Measurements from ENCODE around the gene SAMD9L.

Gene SAMD9L

DNA sequence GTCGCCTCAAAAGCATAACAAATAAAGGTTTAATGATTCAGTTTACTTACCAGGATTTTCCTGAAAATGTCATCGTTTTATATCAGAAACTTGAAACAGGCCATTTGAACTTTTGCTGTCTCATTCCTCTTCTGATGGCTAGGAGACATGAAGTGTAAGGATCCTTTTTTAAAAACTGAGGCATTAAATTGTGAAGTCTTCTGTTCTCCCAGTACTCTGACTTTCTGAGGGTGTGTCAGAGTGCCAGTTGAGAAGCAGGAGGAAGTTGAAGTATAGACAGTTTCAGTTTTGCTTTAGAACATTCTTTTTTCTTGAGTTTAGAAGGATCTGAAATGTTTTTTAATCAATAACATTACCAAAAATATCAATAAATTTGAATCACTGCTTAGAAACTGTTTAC, at the start of gene SAMD9L:
Gene SAMD9L, minus strand, starts transcription at position 242 of the 400 bp plus-strand sequence. CDS start 12,414 bp downstream, outside the sequence.
- Mint-ChIP-seq H3K36me3 (ENCODE audit: low read depth) (no peaks in the 10 kb centered on the region), H3K4me3 (no peak within 1 kb of the TSS), H3K9me3 (no peaks in the 10 kb centered on the region), H3K4me1 (no peaks in the 10 kb centered on the region), H3K27me3 (ENCODE audit: low read depth, poor library complexity) (peaks cover 4% of the 10 kb centered on the region), H3K27ac (no peak within 1 kb of the TSS)
- TF ChIP-seq, protein P1, sequence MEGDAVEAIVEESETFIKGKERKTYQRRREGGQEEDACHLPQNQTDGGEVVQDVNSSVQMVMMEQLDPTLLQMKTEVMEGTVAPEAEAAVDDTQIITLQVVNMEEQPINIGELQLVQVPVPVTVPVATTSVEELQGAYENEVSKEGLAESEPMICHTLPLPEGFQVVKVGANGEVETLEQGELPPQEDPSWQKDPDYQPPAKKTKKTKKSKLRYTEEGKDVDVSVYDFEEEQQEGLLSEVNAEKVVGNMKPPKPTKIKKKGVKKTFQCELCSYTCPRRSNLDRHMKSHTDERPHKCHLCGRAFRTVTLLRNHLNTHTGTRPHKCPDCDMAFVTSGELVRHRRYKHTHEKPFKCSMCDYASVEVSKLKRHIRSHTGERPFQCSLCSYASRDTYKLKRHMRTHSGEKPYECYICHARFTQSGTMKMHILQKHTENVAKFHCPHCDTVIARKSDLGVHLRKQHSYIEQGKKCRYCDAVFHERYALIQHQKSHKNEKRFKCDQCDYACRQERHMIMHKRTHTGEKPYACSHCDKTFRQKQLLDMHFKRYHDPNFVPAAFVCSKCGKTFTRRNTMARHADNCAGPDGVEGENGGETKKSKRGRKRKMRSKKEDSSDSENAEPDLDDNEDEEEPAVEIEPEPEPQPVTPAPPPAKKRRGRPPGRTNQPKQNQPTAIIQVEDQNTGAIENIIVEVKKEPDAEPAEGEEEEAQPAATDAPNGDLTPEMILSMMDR (IDR thresholded peaks at IDR 0.05), result no peak
- no peak for DNase-seq

DNA sequence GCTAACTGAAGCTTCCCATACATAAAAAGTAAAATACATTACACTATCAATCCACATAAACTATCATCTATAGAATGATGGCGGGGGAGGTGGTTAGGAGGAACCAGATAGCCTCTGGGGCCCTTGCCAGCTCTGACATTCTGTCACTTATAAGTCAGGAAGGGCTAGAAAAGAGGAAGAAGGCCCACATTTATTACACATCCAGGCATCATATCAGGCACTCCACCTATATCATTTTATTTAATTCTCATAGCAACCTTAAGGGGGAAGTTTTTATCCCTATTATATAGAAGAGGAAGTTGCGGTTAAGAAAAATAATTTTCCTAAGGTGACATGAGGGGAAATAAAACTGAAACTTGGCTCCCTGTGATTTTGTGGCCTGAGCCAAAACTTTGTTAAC, 48.2 kb upstream of the SAMD9L start:
- no peaks in the 10 kb centered on the region for H3K9me3 Mint-ChIP-seq
- H3K36me3 Mint-ChIP-seq (ENCODE audit: low read depth), result no peaks in the 10 kb centered on the region
- H3K27me3 Mint-ChIP-seq (ENCODE audit: low read depth, poor library complexity), result peaks cover 46% of the 10 kb centered on the region
- TF ChIP-seq, protein P1 (IDR thresholded peaks at IDR 0.05), result no peak
- no peaks in the 10 kb centered on the region for H3K4me1 Mint-ChIP-seq
- no peak for DNase-seq
- H3K27ac Mint-ChIP-seq, result no peak overlapping the region
- H3K4me3 Mint-ChIP-seq, result no peak overlapping the region

DNA sequence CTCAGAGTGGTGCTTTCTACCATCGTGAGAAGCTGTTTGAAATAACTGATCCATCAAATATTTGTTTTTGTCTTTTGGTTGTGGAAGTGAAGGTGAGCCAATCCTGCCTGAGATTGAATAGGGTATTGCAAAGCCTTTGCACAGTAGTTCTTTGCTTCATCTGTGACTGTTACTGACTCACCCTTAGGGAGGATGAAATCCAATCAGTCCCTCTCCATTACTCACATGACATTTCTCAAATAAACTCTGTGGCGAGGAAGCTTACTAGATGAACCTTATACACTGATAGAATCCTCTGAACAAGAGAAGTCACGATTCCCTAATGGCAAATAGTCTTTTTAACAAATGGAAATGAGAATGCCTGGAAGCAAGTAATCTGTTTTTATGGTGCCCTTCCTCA, 46.2 kb upstream of the SAMD9L start:
- Mint-ChIP-seq H3K27ac (no peak overlapping the region), H3K4me1 (no peaks in the 10 kb centered on the region), H3K36me3 (ENCODE audit: low read depth) (no peaks in the 10 kb centered on the region), H3K27me3 (ENCODE audit: low read depth, poor library complexity) (peaks cover 57% of the 10 kb centered on the region), H3K9me3 (no peaks in the 10 kb centered on the region), H3K4me3 (no peak overlapping the region)
- TF ChIP-seq, protein P1 (IDR thresholded peaks at IDR 0.05), result no peak
- DNase-seq, result no peak

DNA sequence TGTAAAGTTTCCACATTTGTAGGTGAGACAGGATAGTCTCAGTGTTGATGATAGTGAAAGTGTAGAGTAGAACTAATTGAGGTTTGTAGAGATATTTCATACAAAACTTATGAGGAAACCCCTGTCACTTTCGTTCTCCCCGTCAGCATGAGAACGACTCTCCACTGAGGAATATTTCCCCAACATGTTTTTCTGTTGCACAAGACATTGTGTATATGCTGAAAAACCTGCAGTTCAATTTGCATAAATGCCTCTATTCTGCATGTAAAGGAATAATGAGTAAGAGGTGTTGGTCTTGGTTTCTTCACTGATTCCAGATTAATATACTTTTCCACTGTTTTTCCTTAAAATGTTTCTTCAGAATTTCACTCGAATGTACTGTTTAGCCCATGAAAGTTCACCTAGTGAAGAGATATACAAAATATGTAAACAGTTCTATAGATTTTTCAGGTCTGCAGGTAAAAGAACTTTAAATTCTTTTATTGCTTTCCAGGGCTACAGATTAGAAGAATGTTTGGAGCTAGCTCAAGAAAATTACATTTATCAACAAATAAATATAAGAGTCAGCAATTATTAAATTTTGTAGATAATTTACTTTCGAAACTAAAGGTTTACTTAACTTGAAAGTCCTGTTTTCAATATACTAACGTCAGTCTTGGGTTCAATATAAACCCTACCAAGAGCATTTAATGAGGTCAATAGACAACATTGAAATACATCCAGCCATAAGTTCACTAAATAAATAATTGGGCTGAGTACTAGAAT, 40.9 kb upstream of the SAMD9L start:
- Mint-ChIP-seq H3K4me1 (no peaks in the 10 kb centered on the region), H3K9me3 (no peaks in the 10 kb centered on the region), H3K36me3 (ENCODE audit: low read depth) (no peaks in the 10 kb centered on the region), H3K27ac (no peak overlapping the region), H3K4me3 (no peak overlapping the region), H3K27me3 (ENCODE audit: low read depth, poor library complexity) (peaks cover 59% of the 10 kb centered on the region)
- no peak for DNase-seq
- TF ChIP-seq, protein P1 (IDR thresholded peaks at IDR 0.05), result no peak

DNA sequence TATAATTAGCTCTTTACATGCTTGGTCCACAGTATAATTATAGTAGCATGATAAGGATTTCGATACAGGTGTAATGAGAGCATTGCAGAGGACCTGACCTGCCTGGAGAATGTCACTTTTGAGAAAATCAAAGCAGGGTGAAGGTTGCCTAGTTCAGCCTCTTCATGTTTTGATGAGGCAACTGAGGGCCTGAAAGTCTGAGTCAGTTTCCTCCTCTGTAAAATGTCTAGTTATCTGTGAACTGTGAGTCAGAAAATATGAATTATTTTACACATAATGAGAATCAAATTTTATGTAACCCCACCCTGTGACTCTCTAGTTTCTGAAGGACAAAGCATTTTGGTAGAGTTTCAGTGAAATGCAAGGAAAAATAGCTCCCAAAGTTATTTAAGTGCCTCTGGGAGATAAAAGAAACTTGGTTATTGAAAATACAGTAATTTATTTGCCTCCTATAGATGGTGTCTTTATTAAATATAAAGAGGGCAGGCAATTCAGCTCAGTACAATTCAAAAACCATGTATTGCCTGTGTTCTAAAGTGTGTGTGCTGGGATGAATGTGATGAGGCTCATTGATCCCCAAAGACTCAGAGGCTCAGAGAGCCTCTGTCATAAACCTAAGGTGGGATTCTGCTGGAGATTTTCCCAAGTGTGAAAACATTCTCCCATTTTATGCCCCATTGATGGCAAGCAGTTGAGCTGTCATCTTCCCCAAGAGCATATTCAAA, 37.3 kb upstream of the SAMD9L start:
- H3K27me3 Mint-ChIP-seq (ENCODE audit: low read depth, poor library complexity), result peaks cover 42% of the 10 kb centered on the region
- H3K4me1 Mint-ChIP-seq, result no peaks in the 10 kb centered on the region
- no peak overlapping the region for H3K4me3 Mint-ChIP-seq
- H3K27ac Mint-ChIP-seq, result no peak overlapping the region
- no peaks in the 10 kb centered on the region for H3K36me3 Mint-ChIP-seq (ENCODE audit: low read depth)
- no peaks in the 10 kb centered on the region for H3K9me3 Mint-ChIP-seq
- no peak for DNase-seq
- TF ChIP-seq, protein P1 (IDR thresholded peaks at IDR 0.05), result no peak
